Activated CD8-positive, alpha-beta memory T cell treated with anti-CD3 and anti-CD28 coated beads, Interleukin-2, amount 50 U/mL, for 24 hours (primary cell): ENCODE data around the gene STX3.
"Not testable (repeated sequence)": the region's sequence is repeated elsewhere in the genome, so short reads cannot be mapped to it uniquely, and the experiment has no call there.

Experiments used
- DNase-seq: peaks from one replicate; pipeline ENCODE4 v3.0.0-alpha.2; 2020; ENCODE audit errors: extremely low read depth

Gene STX3

DNA sequence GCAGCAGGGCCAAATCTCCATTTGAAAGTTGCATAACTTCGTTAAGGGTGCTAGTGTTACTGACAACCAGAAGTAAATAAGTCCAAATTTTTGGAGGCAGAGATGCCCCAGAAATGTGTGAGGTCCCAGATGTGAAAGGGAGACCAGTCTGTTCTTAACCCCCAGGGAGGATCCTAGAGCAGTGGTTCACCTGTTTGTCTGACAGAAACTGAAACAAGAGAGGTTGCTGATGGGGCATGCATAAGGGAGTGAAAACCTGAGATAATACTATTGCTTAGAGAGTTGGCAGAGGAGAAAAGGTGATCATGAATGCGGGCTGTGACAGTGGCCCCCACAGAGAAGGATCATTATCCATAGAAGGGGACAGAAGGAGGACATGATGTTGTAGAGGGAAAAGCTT lies 86.3 kb downstream of the STX3 start:
- no peak for DNase-seq

- DNase-seq: no peak
Measured at GRCh38 chr11:59842316-59842715, 87.1 kb downstream of the STX3 start.

GRCh38 chr11:59845399-59845798 lies 90.2 kb downstream of the STX3 start, which contains the start of gene CBLIF:
Gene CBLIF, minus strand, starts transcription at chr11:59845499. Its CDS starts 46 bp downstream, at chr11:59845453.
- no peak for DNase-seq

- no peak for DNase-seq
Measured at GRCh38 chr11:59846556-59846955, 91.4 kb downstream of the STX3 start.

GRCh38 chr11:59847626-59848025 lies 92.5 kb downstream of the STX3 start:
- DNase-seq: no peak

GRCh38 chr11:59848439-59848838 lies 93.3 kb downstream of the STX3 start:
- not testable (repeated sequence) for DNase-seq

GRCh38 chr11:59849129-59849528 lies 94.0 kb downstream of the STX3 start:
- no peak for DNase-seq

DNA sequence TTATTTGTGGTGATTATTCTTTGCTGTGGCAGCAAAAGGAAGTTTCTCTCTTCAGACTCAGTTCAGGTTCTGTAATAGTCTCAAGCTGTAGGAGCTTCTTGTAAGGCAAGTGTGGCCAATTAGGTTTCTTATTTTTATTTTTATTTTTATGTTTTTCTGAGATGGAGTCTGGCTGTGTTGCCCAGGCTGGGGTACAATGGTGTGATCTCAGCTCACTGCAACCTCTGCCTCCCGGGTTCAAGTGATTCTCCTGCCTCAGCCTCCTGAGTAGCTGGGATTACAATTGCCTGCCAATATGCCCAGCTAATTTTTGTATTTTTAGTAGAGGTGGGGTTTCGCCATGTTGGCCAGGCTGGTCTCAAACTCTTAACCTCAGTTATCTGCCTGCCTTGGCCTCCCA lies 94.4 kb downstream of the STX3 start:
- not testable (repeated sequence) for DNase-seq

DNA sequence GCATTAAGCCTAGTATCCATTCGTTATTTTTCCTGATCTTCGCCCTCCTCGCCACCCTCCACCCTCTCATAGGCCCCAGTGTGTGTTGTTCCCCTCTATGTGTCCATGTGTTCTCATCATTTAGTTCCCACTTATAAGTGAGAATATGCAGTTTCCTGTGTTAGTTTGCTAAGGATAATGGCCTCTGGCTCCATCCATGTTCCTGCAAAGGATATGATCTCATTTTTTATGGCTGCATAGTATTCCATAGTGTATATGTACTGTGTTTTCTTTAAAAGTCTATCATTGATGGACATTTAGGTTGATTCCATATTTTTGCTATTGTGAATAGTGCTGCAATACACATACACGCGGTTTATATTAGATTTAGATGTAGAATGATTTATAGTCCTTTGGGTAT lies 96.2 kb downstream of the STX3 start:
- DNase-seq: not testable (repeated sequence)

DNA sequence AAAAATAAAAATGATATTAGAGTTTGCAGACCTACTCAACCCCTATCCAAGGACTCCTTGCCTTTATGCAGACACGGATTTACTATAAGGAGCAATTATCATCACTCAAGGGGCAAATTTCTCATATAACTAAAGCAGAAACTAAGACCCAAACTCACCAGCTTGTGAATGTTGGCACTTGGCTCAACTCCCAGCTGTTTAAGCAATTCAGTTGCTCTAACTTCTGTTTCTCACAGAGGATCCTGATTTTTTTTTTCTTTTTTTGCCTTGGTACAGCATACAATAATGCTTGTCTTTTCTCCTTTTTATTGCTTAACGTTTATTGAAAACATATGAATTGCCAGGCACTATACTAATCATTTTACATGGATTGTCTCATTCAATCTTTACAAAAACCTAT lies 99.7 kb downstream of the STX3 start:
- DNase-seq: no peak
